ENCODE measurements around the gene PPIL3. TPM values are rescaled to one million over a fixed set of nuclear protein-coding genes. Genes with fewer than 3 reads are reported as not detected.

The PPIL3 gene
- total RNA-seq, 2 experiments from 2014 or later, result 34.0 to 41.1 TPM

- no peak overlapping the region for H3K4me3 Mint-ChIP-seq
- no peak for DNase-seq
- H3K9me3 Mint-ChIP-seq, result no peaks in the 10 kb centered on the region
- H3K36me3 Mint-ChIP-seq, result peaks cover 8% of the 10 kb centered on the region
- no peaks in the 10 kb centered on the region for H3K27me3 Mint-ChIP-seq
- H3K27ac Mint-ChIP-seq, result no peak overlapping the region
- H3K4me1 Mint-ChIP-seq, result no peaks in the 10 kb centered on the region
These were observed 43.1 kb downstream of the PPIL3 start for GRCh38 chr2:200845669-200846325.

GRCh38 chr2:200845194-200845593 is 43.7 kb downstream of the PPIL3 start:
- DNase-seq, result no peak

GRCh38 chr2:200843993-200844948 is 44.6 kb downstream of the PPIL3 start:
- H3K9me3 Mint-ChIP-seq, result no peaks in the 10 kb centered on the region
- H3K36me3 Mint-ChIP-seq, result no peaks in the 10 kb centered on the region
- no peak overlapping the region for H3K4me3 Mint-ChIP-seq
- H3K27ac Mint-ChIP-seq, result no peak overlapping the region
- DNase-seq, result no peak
- H3K27me3 Mint-ChIP-seq, result no peaks in the 10 kb centered on the region
- H3K4me1 Mint-ChIP-seq, result no peaks in the 10 kb centered on the region

More at GRCh38 chr2:200845194-200845593, 43.7 kb downstream of the PPIL3 start:
- Mint-ChIP-seq H3K27ac (no peak overlapping the region), H3K4me1 (no peaks in the 10 kb centered on the region), H3K4me3 (no peak overlapping the region), H3K27me3 (no peaks in the 10 kb centered on the region), H3K9me3 (no peaks in the 10 kb centered on the region), H3K36me3 (peaks cover 2% of the 10 kb centered on the region)

- DNase-seq, result no peak
- no peaks in the 10 kb centered on the region for H3K4me1 Mint-ChIP-seq
- peaks cover 2% of the 10 kb centered on the region for H3K36me3 Mint-ChIP-seq
- no peak overlapping the region for H3K27ac Mint-ChIP-seq
- no peaks in the 10 kb centered on the region for H3K27me3 Mint-ChIP-seq
- no peak overlapping the region for H3K4me3 Mint-ChIP-seq
- H3K9me3 Mint-ChIP-seq, result peaks cover 6% of the 10 kb centered on the region
These were observed 49.4 kb downstream of the PPIL3 start for GRCh38 chr2:200839513-200839912.

- H3K27ac Mint-ChIP-seq, result no peak overlapping the region
- H3K4me3 Mint-ChIP-seq, result no peak overlapping the region
- H3K4me1 Mint-ChIP-seq, result no peaks in the 10 kb centered on the region
- H3K36me3 Mint-ChIP-seq, result peaks cover 3% of the 10 kb centered on the region
- H3K9me3 Mint-ChIP-seq, result peaks cover 6% of the 10 kb centered on the region
- no peak for DNase-seq
- no peaks in the 10 kb centered on the region for H3K27me3 Mint-ChIP-seq
These were observed 54.2 kb downstream of the PPIL3 start for GRCh38 chr2:200834701-200835100.

GRCh38 chr2:200829258-200829655 is 59.6 kb downstream of the PPIL3 start:
- no peak overlapping the region for H3K4me3 Mint-ChIP-seq
- peaks cover 21% of the 10 kb centered on the region for H3K36me3 Mint-ChIP-seq
- no peaks in the 10 kb centered on the region for H3K27me3 Mint-ChIP-seq
- H3K9me3 Mint-ChIP-seq, result no peaks in the 10 kb centered on the region
- no peak overlapping the region for H3K27ac Mint-ChIP-seq
- DNase-seq, result no peak
- peaks cover 15% of the 10 kb centered on the region for H3K4me1 Mint-ChIP-seq

GRCh38 chr2:200828572-200829257 is 60.2 kb downstream of the PPIL3 start:
- Mint-ChIP-seq H3K4me1 (peaks cover 15% of the 10 kb centered on the region), H3K36me3 (peaks cover 21% of the 10 kb centered on the region), H3K27me3 (no peaks in the 10 kb centered on the region), H3K4me3 (no peak overlapping the region), H3K27ac (no peak overlapping the region), H3K9me3 (no peaks in the 10 kb centered on the region)
- DNase-seq, result no peak

GRCh38 chr2:200828104-200828503 is 60.8 kb downstream of the PPIL3 start:
- no peaks in the 10 kb centered on the region for H3K9me3 Mint-ChIP-seq
- H3K4me3 Mint-ChIP-seq, result no peak overlapping the region
- H3K36me3 Mint-ChIP-seq, result peaks cover 21% of the 10 kb centered on the region
- no peaks in the 10 kb centered on the region for H3K27me3 Mint-ChIP-seq
- peaks cover 15% of the 10 kb centered on the region for H3K4me1 Mint-ChIP-seq
- no peak for DNase-seq
- H3K27ac Mint-ChIP-seq, result no peak overlapping the region

- DNase-seq, result no peak
- Mint-ChIP-seq H3K27ac (peak overlapping the region; percentile 45), H3K27me3 (no peaks in the 10 kb centered on the region), H3K4me3 (no peak overlapping the region), H3K9me3 (no peaks in the 10 kb centered on the region), H3K4me1 (peaks cover 33% of the 10 kb centered on the region), H3K36me3 (peaks cover 49% of the 10 kb centered on the region)
These were observed 67.1 kb downstream of the PPIL3 start for GRCh38 chr2:200821686-200822245.

Other genes starting within 250 kb of the PPIL3 start
- 100 to 1,000 TPM; 549 to 557 TPM for gene BZW1, start 77.2 kb downstream of the PPIL3 start, total RNA-seq
- gene CLK1, start 24.4 kb downstream of the PPIL3 start, total RNA-seq, result 10 to 100 TPM; 64.5 to 70.2 TPM
- 10 to 100 TPM; 30.2 to 33.9 TPM for gene NIF3L1, start 294 bp upstream of the PPIL3 start, total RNA-seq
- 10 to 100 TPM; 54.9 to 64.7 TPM for gene ORC2, start 74.6 kb upstream of the PPIL3 start, total RNA-seq
- gene HYCC2, start 182.6 kb upstream of the PPIL3 start, total RNA-seq, result 10 to 100 TPM; 22.6 to 25.3 TPM
- gene NDUFB3, start 182.9 kb upstream of the PPIL3 start, total RNA-seq, result 100 to 1,000 TPM; 139 to 146 TPM
- 100 to 1,000 TPM; 190 to 198 TPM for gene CFLAR, start 227.1 kb upstream of the PPIL3 start, total RNA-seq

All from activated naive CD8-positive, alpha-beta T cell treated with anti-CD3 and anti-CD28 coated beads for 36 hours (primary cell).